Endothelial cell of umbilical vein (primary cell): Measurements from ENCODE around the gene CYB5A. TPM values are rescaled to one million over a fixed set of nuclear protein-coding genes. Genes with fewer than 3 reads are reported as not detected.

Experiments
- BruUV-seq: library from RNA; stranded (reverse); fragments of 400-500 nt; replicated peaks from 2 replicates; lab custom pipeline; 2021; lab: Mats Ljungman, UMichigan
- CTCF ChIA-PET: fragments of 300-600, 350-600 bp; sonication (Branson Sonifier 250); formaldehyde crosslinking; loops from one replicate; lab custom pipeline; 2021; ENCODE audit warnings: antibody characterized with exemption, inconsistent platforms; lab: Charles Lee
- POLR2A ChIA-PET: fragments of 300-600, 350-600 bp; sonication (Branson Sonifier 250); formaldehyde crosslinking; loops from one replicate; lab custom pipeline; 2021; ENCODE audit warnings: antibody characterized with exemption, inconsistent platforms; lab: Charles Lee
- DNase-seq: peaks from one replicate; pipeline ENCODE4 v3.0.0-alpha.2; 2011; ENCODE audit warnings: low read depth, low spot score
- FAIRE-seq: peaks from 2 replicates; lab custom pipeline; 2011; peaks lifted over from hg19 to GRCh38; lab: Jason Lieb, UNC
- H2AFZ ChIP-seq: 2 replicates; pipeline ENCODE4 v1.6.0; 2012; ENCODE audit warnings: low read depth, low read length, control low read depth, inconsistent platforms
- H3K27ac ChIP-seq: 2 replicates; pipeline ENCODE4 v1.5.1; 2011; ENCODE audit warnings: low read depth, mild to moderate bottlenecking, control low read depth, low read length, moderate library complexity; ENCODE audit not compliant: insufficient read depth
- H3K27me3 ChIP-seq, 2 experiments: 2 replicates each; pipeline versions ENCODE4 v1.6.0 to v1.6.1; 2011; ENCODE audit warnings: low read length in 2 of 2, mixed read lengths in 1 of 2; ENCODE audit not compliant: control insufficient read depth in 2 of 2, insufficient read depth in 2 of 2
- H3K36me3 ChIP-seq, 2 experiments: 2 replicates in 1 of 2; 3 replicates in 1 of 2; pipeline ENCODE4 v1.5.1; 2011; ENCODE audit warnings: low read length in 2 of 2, mild to moderate bottlenecking in 1 of 2, moderate library complexity in 1 of 2; ENCODE audit not compliant: control insufficient read depth in 2 of 2, insufficient read depth in 2 of 2; ENCODE audit errors: extremely low read depth in 1 of 2
- H3K4me1 ChIP-seq: 3 replicates; pipeline ENCODE4 v1.5.1; 2011; ENCODE audit warnings: mild to moderate bottlenecking, low read length; ENCODE audit not compliant: control insufficient read depth, insufficient read depth; ENCODE audit errors: extremely low read depth
- H3K4me2 ChIP-seq: 2 replicates; pipeline ENCODE4 v1.6.1; 2011; ENCODE audit warnings: low read length, control low read depth, mixed read lengths; ENCODE audit not compliant: insufficient read depth
- H3K4me3 ChIP-seq, 3 experiments: fragments of 200-600 bp in 1 of 3; sonication (generic), shearing (Covaris generic) in 1 of 3; replicated peaks in 1 of 3; 2 replicates each; pipeline ENCODE4 v1.5.1; 2011 to 2016; ENCODE audit warnings: control low read depth in 3 of 3, low read length in 3 of 3, mild to moderate bottlenecking in 2 of 3, inconsistent platforms in 1 of 3, low read depth in 1 of 3, moderate library complexity in 1 of 3; ENCODE audit not compliant: insufficient read depth in 1 of 3
- H3K79me2 ChIP-seq: 2 replicates; pipeline ENCODE4 v1.6.0; 2012; ENCODE audit warnings: low read length, inconsistent platforms; ENCODE audit not compliant: control insufficient read depth, insufficient read depth
- H3K9ac ChIP-seq: replicated peaks from 2 replicates; pipeline ENCODE3; 2011; ENCODE audit warnings: low read length, control low read depth; ENCODE audit not compliant: insufficient read depth; ENCODE audit errors: extremely low read depth
- H3K9me1 ChIP-seq: replicated peaks from 3 replicates; pipeline ENCODE4 v1.6.0; 2011; ENCODE audit warnings: mild to moderate bottlenecking, low read length; ENCODE audit not compliant: control insufficient read depth, insufficient read depth; ENCODE audit errors: extremely low read depth
- H3K9me3 ChIP-seq: replicated peaks from 2 replicates; pipeline ENCODE4 v1.5.1; 2012; ENCODE audit warnings: low read length, inconsistent platforms; ENCODE audit not compliant: control insufficient read depth, insufficient read depth
- H4K20me1 ChIP-seq: replicated peaks from 2 replicates; pipeline ENCODE3; 2011; ENCODE audit warnings: mild to moderate bottlenecking, low read length; ENCODE audit not compliant: control insufficient read depth, insufficient read depth; ENCODE audit errors: extremely low read depth
- CTCF ChIP-seq, 2 donors: IDR thresholded peaks; 1 replicate in 1 of 2; 2 replicates in 1 of 2; pipeline ENCODE4 v1.5.1; 2011; ENCODE audit warnings: low read length in 2 of 2, mild to moderate bottlenecking in 2 of 2, moderate library complexity in 2 of 2, control low read depth in 1 of 2, inconsistent platforms in 1 of 2, low read depth in 1 of 2; ENCODE audit not compliant: insufficient read depth in 1 of 2; ENCODE audit errors: extremely low read depth in 1 of 2
- EZH2 ChIP-seq: IDR thresholded peaks from 2 replicates; pipeline ENCODE4 v1.6.1; 2012; ENCODE audit warnings: borderline replicate concordance, low read depth, mild to moderate bottlenecking, moderate library complexity, low read length, inconsistent platforms; ENCODE audit not compliant: severe bottlenecking
- FOS ChIP-seq: IDR thresholded peaks from 2 replicates; pipeline ENCODE4 v1.6.1; 2011; ENCODE audit warnings: mild to moderate bottlenecking, low read length, moderate library complexity, borderline replicate concordance; ENCODE audit not compliant: insufficient read depth
- GATA2 ChIP-seq: IDR thresholded peaks from 2 replicates; pipeline ENCODE4 v1.7.0; 2011; ENCODE audit warnings: low read depth, mild to moderate bottlenecking, moderate library complexity, mixed read lengths, low read length; ENCODE audit not compliant: insufficient read length, insufficient read depth
- JUN ChIP-seq: IDR thresholded peaks from 2 replicates; pipeline ENCODE4 v1.6.1; 2011; ENCODE audit warnings: borderline replicate concordance, low read depth; ENCODE audit not compliant: insufficient read length, insufficient read depth
- MAX ChIP-seq: IDR thresholded peaks from 2 replicates; pipeline ENCODE4 v1.6.1; 2011; ENCODE audit not compliant: insufficient read depth, insufficient read length
- MYC ChIP-seq: IDR thresholded peaks from one replicate; pipeline ENCODE4 v1.6.1; 2011; ENCODE audit warnings: mild to moderate bottlenecking, low read depth, low read length
- POLR2A ChIP-seq: IDR thresholded peaks from 2 replicates; pipeline ENCODE4 v1.6.1; 2012; ENCODE audit warnings: low read depth, mild to moderate bottlenecking, control low read depth, low read length
- POLR2AphosphoS5 ChIP-seq: IDR thresholded peaks from 2 replicates; pipeline ENCODE4 v1.6.1; 2012; ENCODE audit warnings: low read depth, mild to moderate bottlenecking, control low read depth, low read length, moderate library complexity; ENCODE audit not compliant: insufficient read depth
- dilution Hi-C: fragments of 300-500 bp; cut with MboI; formaldehyde crosslinking; loops from one replicate; pipeline ENCODE4 v1.15.0; 2019; ENCODE audit warnings: low sequenced_read_pairs; ENCODE audit not compliant: extremely low pct_ligation_motif_present
- intact Hi-C: fragments of 100-400 bp; cut with micrococcal nuclease; formaldehyde crosslinking; loops from one replicate; pipeline ENCODE4 v1.10.0; 2022
- polyA plus RNA-seq, 4 experiments: library from polyadenylated mRNA; depleted of rRNA in 3 of 4; stranded (reverse) in 3 of 4; unstranded in 1 of 4; fragments of >200 nt; gene quantifications; 2 replicates each; pipeline versions ENCODE4 v1.2.1 to v1.2.3, GENCODE V29; 2011 to 2012; ENCODE audit warnings: missing spikeins in 1 of 4
- total RNA-seq: library from RNA; stranded (reverse); gene quantifications from 2 replicates; pipeline ENCODE4 v1.2.3, GENCODE V29; 2021

CYB5A gene
- total and polyA plus RNA-seq, 2 donors (not counting 3 experiments of a cell fraction or from before 2014, with no cell fraction given) = 24.9 to 74.0 TPM

GRCh38 chr18:74333091-74333490, 41.3 kb upstream of the CYB5A start:
- POLR2A ChIA-PET = no interaction called here
- H3K4me2 ChIP-seq = no peak overlapping the region
- CTCF ChIA-PET = interaction anchor here (1.7 kb wide), 1 partner anchor 9 kb away, joined by 7 read pairs; no protein-coding TSS in a partner anchor
- no TSS peak for BruUV-seq
- no peaks in the 10 kb centered on the region for H3K79me2 ChIP-seq
- DNase-seq (no peak), FAIRE-seq (no peak)
- H3K9me3 ChIP-seq = no peaks in the 10 kb centered on the region
- TF ChIP-seq JUN (no peak), GATA2 (no peak), MAX (no peak), CTCF (IDR thresholded peaks at IDR 0.05; ENCODE audit: extremely low read depth in 1 of 2, insufficient read depth in 1 of 2, low read depth in 1 of 2, low read length in 2 of 2) (no peak), EZH2 (no peak), FOS (no peak), MYC (no peak), POLR2AphosphoS5 (no peak), POLR2A (no peak)
- dilution Hi-C loops (no loop called here), intact Hi-C loops (no loop called here)
- no peaks in the 10 kb centered on the region for H3K9me1 ChIP-seq
- H3K27ac ChIP-seq = no peak overlapping the region
- H3K36me3 ChIP-seq = no peaks in the 10 kb centered on the region
- no peak overlapping the region for H2AFZ ChIP-seq
- peaks cover 0 to 8% of the 10 kb centered on the region in 2 experiments for H3K27me3 ChIP-seq
- no peaks in the 10 kb centered on the region for H3K4me1 ChIP-seq
- no peak overlapping the region for H3K4me3 ChIP-seq
- no peak overlapping the region for H3K9ac ChIP-seq
- no peaks in the 10 kb centered on the region for H4K20me1 ChIP-seq
